ENCODE measurements around the gene PNPLA2.

The PNPLA2 gene

GRCh38 chr11:831118-831864 is 12.6 kb downstream of the PNPLA2 start:
- TF ChIP-seq, protein P1, sequence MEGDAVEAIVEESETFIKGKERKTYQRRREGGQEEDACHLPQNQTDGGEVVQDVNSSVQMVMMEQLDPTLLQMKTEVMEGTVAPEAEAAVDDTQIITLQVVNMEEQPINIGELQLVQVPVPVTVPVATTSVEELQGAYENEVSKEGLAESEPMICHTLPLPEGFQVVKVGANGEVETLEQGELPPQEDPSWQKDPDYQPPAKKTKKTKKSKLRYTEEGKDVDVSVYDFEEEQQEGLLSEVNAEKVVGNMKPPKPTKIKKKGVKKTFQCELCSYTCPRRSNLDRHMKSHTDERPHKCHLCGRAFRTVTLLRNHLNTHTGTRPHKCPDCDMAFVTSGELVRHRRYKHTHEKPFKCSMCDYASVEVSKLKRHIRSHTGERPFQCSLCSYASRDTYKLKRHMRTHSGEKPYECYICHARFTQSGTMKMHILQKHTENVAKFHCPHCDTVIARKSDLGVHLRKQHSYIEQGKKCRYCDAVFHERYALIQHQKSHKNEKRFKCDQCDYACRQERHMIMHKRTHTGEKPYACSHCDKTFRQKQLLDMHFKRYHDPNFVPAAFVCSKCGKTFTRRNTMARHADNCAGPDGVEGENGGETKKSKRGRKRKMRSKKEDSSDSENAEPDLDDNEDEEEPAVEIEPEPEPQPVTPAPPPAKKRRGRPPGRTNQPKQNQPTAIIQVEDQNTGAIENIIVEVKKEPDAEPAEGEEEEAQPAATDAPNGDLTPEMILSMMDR (conservative IDR thresholded peaks at IDR 0.05; ENCODE audit: low read length): no peak
- no peak for DNase-seq (ENCODE audit: low read depth)
- H3K4me3 ChIP-seq (ENCODE audit: low read length): no peak overlapping the region

- H3K4me3 ChIP-seq (ENCODE audit: low read length): peak overlapping the region; percentile 60
- no peak for DNase-seq (ENCODE audit: low read depth)
- TF ChIP-seq, protein P1 (conservative IDR thresholded peaks at IDR 0.05; ENCODE audit: low read length): no peak
Observed at GRCh38 chr11:831961-832528, 13.3 kb downstream of the PNPLA2 start.

GRCh38 chr11:832529-833113 is 13.9 kb downstream of the PNPLA2 start, which contains the start of gene CD151:
CD151 (plus strand) TSS chr11:832952; CDS start chr11:836070, 3,118 bp downstream.
- H3K4me3 ChIP-seq (ENCODE audit: low read length): peak within 1 kb of the TSS; percentile 84
- TF ChIP-seq, protein P1 (conservative IDR thresholded peaks at IDR 0.05; ENCODE audit: low read length): no peak
- peak; percentile 50 for DNase-seq (ENCODE audit: low read depth)

DNA sequence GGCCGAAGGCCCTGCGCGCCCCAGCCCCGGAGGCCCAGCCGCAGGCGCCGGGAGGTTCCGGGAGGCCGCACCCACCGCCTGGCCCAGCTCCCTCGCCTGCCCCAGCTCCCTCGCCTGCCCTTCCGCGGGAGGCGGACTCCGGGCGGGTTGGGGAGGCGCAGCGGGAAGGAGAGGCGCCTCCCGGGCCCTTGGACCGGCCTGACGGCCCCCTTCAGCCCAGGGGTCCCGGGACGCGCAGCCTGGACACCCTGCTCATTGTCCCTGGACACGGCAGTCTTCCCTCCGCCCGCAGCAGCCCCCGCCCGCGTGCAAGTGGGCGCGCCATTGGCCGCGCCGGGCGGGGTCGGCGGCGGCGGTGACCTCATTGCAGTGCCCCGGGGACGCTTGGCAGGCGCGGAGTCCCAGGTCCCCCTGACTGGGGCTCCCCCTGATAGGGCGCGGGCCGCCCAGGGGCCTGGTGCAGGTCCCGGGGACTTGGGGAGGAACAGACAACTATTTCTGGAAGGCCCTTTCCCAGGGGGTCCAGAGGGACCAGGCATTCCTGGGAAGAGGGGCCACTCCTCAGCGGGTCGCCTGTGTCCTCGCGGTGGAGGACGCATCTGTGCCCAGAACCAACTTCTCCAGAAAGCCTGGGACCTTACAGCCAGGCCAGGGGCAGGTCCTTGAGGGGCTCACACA is 14.5 kb downstream of the PNPLA2 start:
- TF ChIP-seq, protein P1 (conservative IDR thresholded peaks at IDR 0.05; ENCODE audit: low read length): no peak
- peak overlapping the region; percentile 84 for H3K4me3 ChIP-seq (ENCODE audit: low read length)
- peak; percentile 43 for DNase-seq (ENCODE audit: low read depth)

GRCh38 chr11:833849-834311 is 15.2 kb downstream of the PNPLA2 start:
- H3K4me3 ChIP-seq (ENCODE audit: low read length): peak overlapping the region; percentile 84
- DNase-seq (ENCODE audit: low read depth): no peak
- TF ChIP-seq, protein P1 (conservative IDR thresholded peaks at IDR 0.05; ENCODE audit: low read length): no peak

GRCh38 chr11:834371-835316 is 15.9 kb downstream of the PNPLA2 start:
- peak; percentile 82 for DNase-seq (ENCODE audit: low read depth)
- peak overlapping the region; percentile 84 for H3K4me3 ChIP-seq (ENCODE audit: low read length)
- TF ChIP-seq, protein P1 (conservative IDR thresholded peaks at IDR 0.05; ENCODE audit: low read length): no peak
